ENCODE measurements around the gene DCTD.
A peak's percentile ranks its signal among the peaks of the same experiment; 100 is the strongest.

GRCh38 chr4:182925298-182925757 lies 8.1 kb upstream of the DCTD start:
- TF ChIP-seq CTCF (conservative IDR thresholded peaks at IDR 0.05; ENCODE audit: low read depth, low read length) (peak; percentile 92), EZH2 (IDR thresholded peaks at IDR 0.05; ENCODE audit: borderline replicate concordance, low read depth, low read length, poor library complexity, severe bottlenecking) (no peak)
